HG03045 (cell line): ENCODE measurements around the gene THAP3.

Experiments used
- ATAC-seq: cut with Tn5 transposase; IDR thresholded peaks from one replicate; pipeline ENCODE4 v1.9.1; 2021; ENCODE audit warnings: mild to moderate bottlenecking, moderate library complexity; ENCODE audit not compliant: unreplicated experiment

THAP3 gene

GRCh38 chr1:6603915-6604558 lies 20.6 kb upstream of the THAP3 start:
- no peak for ATAC-seq

GRCh38 chr1:6612641-6613360 lies 11.9 kb upstream of the THAP3 start:
- ATAC-seq = peak; percentile 8

DNA sequence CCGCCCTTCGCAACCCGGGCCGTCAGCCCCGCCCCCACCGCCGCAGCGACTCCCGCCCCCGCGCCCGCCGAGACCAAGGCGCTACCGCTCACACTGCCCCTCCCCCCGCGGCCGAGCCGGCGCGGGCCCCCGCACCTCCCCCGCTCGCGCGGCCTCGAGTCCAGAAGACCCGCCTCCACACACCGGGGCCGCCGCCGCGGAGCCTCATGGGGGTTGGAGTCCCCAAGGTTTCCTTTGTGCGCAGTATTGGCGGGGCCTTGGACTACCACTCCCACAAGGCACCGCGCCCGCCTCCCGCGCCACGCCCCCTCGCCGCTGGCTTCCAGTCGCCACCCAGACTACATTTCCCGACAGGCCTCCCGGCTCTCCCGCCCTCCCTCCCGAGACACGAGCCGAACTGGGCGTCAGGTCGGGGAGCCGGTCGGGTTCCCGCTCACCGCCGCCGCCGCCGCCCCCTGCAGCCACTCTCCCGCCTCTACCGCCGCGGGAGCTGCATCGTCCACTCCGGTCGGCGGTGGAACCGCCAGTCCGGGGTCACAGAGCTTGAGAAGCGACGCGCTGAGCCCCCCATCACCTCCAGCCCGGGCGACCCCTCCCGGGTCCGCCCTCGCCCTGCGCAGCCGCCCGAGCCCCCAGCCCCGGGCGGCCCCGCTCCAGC lies 11.2 kb upstream of the THAP3 start, which contains the start of gene PHF13:
Gene PHF13 (plus strand): TSS at position 371 of the 658 bp plus-strand sequence. CDS start 336 bp downstream, outside the sequence.
- peak; percentile 87 for ATAC-seq

DNA sequence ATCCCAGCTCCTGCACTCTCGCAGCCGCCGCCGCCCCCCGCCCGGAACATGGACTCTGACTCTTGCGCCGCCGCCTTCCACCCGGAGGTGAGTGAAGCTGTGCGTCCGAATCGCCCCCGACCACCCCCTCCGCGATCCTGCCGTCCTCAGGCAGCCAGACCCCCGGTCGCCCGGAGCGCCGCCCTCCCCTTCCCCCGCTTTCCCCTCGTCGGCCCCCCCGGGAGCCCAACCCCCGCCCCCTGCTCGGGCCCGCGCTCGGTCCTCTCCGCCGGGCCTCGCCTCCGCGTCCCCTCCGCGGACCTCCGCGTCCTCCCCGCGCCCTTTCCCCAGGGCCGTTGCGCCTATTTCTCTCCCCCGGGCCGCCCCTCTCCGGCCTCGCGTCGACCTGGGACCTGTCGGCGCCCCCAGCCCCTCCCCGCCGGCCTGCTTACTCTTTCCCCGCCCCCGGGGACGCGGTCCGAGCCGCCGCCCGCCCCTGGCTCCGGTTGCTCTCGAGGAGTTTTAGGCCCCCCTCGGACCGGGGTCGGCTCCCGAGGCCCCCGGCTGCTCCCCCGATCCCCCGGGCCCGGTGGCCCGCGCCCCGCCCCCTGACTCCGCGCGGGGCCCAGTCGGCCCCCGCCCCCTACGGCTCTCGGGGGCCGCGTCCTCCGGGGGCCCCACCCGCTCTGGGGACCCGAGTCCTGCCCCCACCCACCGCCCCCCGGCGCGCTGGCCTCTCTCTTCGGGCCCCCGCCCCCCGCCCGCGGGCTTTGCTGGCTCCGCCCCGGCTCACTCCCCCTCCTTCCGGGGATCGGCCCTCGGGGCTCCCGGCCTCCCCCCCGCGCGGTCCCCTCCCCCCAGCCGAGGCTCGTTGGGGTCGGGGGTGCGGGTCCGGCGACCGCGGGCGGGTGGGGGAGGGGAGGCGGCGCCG lies 10.4 kb upstream of the THAP3 start:
- no peak for ATAC-seq

DNA sequence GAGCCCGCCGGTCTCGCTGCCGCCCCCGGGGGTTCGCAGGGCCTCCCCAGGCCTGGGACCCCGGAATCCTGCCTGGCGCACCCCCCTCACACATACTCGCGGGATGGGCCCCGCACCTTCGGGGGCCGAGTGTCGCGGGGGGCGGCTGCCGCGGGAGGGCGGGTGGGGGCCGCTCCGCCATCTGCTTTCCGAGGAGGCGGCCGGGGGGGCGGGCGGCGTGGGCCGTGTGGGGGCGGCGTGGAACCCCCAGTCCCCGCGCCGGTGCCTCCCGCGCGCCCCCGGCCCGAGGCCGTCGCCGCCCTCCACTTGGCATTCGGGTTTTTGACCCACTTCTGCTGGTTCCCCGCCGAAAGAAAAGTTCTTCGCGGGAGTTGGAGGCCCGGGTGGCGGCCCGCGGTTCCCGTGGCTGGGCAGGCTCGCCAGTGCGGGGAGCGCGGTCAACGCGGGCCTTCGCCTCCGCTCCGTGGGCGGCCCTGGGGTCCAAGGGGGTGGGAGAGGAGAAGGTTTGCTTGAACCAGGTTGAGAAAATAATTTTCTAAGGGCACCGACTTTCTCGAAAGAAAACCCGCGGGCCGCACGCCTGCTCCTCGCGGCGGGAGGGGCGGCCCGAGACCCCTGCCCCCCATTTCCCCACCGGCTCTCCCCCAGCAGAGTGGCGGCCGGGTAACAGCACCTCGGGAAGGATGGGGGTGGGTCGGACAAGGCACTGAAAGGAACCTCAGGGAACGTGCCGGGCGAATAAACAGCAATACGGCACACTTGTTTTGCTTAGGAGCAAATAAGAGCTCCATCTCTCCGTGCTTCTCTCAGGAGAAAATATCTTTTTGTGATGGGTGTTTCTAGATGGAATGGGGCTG lies 9.5 kb upstream of the THAP3 start:
- ATAC-seq = no peak

DNA sequence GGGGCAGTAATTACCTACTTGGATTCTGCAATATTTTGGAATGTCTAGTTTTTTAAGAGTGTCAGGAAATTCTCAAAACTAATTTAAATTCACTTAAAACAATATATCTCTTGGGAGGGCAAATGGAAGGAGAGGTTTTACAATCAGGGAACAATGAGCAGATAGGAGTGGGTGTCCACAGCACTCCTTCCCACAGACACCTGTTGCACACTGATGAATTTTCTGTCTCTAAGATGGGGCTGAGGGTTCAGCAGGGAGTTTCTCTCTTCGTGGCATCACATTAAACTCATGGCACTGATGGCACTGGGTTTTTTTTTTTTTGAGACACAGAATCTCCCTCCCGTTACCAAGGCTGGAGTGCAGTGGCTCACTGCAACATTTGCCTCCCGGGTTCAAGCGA lies 5.6 kb upstream of the THAP3 start:
- ATAC-seq = no peak

GRCh38 chr1:6621429-6622391 lies 3.0 kb upstream of the THAP3 start:
- ATAC-seq = no peak

- ATAC-seq = no peak
These were observed 2.1 kb upstream of the THAP3 start for GRCh38 chr1:6622396-6623152.

DNA sequence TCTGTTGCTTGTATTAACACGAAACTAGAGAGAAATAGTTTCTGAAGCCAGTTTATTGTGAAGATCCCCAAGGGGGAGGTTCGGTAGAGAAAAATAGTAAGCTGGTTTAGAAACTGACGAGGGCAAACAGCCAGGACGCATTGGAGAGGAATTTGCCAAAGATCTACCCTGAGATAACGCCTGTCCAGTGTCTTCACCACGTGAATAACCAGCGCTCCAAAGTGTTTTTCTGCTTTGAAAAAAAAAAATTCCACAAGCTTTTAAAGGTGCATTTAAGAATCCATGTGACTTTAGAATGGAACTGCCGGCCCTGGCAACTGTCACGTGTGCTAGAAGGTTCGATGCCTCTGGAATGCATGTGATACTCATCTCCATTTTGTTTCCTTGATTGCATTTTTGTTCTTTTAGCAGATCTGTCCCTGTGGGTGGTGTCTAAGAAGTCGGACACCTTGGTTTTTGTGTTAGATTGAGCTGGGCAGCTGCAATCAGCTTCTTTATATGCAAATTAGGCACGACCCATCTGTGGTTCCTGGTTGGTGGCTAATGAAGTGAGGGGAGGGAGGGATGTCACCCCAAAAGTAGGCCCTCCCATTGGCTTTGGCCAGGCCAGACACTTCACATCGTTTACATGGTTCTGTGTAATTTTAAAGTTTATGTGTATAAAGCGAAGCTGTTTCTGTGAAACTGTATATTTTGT lies 1.3 kb upstream of the THAP3 start:
- ATAC-seq = no peak

DNA sequence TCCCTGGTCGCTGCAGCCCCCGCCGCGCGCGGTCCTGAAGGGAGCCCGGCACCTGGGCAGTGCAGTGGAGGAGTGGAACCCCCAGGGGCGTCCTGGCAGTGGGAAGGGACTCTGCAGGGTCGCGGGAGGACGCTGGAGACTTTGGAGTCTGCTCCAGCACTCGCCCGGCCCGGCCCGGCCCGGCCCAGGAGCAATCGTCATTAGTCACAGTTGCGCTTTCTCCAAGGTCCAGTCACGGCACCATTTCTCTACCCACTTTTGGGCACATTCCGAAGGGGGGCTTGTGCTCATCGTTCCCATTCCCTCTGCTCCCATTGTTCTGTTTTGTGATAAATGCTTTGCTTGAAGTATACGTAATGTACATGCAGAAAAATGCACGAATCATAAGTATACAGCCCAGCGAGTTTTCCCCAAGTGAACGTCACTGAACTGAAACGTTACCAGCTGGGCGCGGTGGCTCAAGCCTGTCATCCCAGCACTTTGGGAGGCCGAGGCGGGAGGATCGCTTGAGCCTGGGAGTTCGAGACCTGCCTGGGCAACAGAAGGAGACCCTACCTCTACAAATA lies 999 bp downstream of the THAP3 start:
- peak; percentile 14 for ATAC-seq

GRCh38 chr1:6627031-6627430 lies 2.4 kb downstream of the THAP3 start:
- ATAC-seq = no peak

- ATAC-seq = no peak
These were observed 3.3 kb downstream of the THAP3 start for GRCh38 chr1:6627841-6628545.

DNA sequence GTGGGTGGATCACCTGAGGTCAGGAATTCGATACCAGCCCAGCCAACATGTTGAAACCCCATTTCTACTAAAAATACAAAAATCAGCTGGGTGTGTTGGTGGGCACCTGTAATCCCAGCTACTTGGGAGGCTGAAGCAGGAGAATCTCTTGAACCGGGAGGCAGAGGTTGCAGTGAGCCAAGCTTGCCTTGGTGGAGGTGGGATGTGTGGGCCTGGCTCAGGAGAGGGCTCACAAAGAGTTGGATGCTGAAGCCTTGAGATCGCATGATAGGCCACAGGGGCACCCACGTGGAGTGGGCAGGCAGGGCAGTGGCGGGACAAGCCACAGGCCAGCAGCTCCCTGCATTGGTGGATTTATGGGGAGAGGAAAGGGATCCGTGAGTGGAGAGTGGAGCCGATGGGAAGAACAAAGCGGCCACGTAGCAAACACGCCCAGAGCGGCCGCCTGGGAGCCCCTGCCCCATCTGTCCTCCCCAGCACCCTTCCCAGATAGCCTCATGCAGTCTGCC lies 4.4 kb downstream of the THAP3 start:
- ATAC-seq = no peak

DNA sequence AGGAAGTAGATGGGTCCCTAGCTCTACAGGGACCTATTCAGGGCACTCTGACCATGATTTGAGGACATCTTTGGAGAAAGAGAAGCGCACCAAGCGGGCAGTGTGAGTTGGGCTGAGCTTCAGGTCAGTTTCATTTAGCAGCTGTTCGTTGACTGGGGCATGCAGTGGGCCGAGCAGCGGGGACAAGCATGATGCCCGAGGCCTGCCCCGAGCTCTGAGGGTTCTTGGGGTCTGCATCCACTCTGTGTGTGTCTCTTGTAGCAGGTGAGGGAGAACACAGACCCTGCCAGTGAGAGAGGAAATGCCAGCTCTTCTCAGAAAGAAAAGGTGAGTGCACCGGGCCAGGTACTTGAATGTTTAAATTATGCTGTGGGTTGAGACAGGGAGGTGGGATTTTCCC lies 5.4 kb downstream of the THAP3 start:
- ATAC-seq = no peak

- ATAC-seq = no peak
These were observed 6.4 kb downstream of the THAP3 start for GRCh38 chr1:6631058-6631457.
